ENCODE results near the gene NR0B2. TPM values are rescaled to one million over a fixed set of nuclear protein-coding genes. Genes with fewer than 3 reads are reported as not detected.

NR0B2 gene
- total RNA-seq, 1 donor from 2014 or later, result not detected

- Mint-ChIP-seq H3K4me1 (no peaks in the 10 kb centered on the region), H3K4me3 (no peak overlapping the region), H3K27ac (no peak overlapping the region), H3K36me3 (ENCODE audit: low read depth) (no peaks in the 10 kb centered on the region), H3K27me3 (no peaks in the 10 kb centered on the region), H3K9me3 (no peaks in the 10 kb centered on the region)
- no peak for TF ChIP-seq CTCF (IDR thresholded peaks at IDR 0.05)
- no peak for DNase-seq
- no peak for ATAC-seq (ENCODE audit: low read depth)
- intact Hi-C loops (cut with micrococcal nuclease), result no loop called here
- ChIA-PET CTCF (no interaction called here), POLR2A (no interaction called here)
Measured at GRCh38 chr1:26909951-26910342, 3.8 kb downstream of the NR0B2 start.

- CTCF ChIA-PET, result no interaction called here
- no peaks in the 10 kb centered on the region for H3K36me3 Mint-ChIP-seq (ENCODE audit: low read depth)
- TF ChIP-seq CTCF (IDR thresholded peaks at IDR 0.05), result no peak
- no peaks in the 10 kb centered on the region for H3K27me3 Mint-ChIP-seq
- H3K4me3 Mint-ChIP-seq, result no peak overlapping the region
- POLR2A ChIA-PET, result no interaction called here
- no peak for ATAC-seq (ENCODE audit: low read depth)
- H3K4me1 Mint-ChIP-seq, result no peaks in the 10 kb centered on the region
- DNase-seq, result no peak
- no peaks in the 10 kb centered on the region for H3K9me3 Mint-ChIP-seq
- intact Hi-C loops (cut with micrococcal nuclease), result no loop called here
- no peak overlapping the region for H3K27ac Mint-ChIP-seq
Measured at GRCh38 chr1:26907071-26907917, 6.5 kb downstream of the NR0B2 start.

DNA sequence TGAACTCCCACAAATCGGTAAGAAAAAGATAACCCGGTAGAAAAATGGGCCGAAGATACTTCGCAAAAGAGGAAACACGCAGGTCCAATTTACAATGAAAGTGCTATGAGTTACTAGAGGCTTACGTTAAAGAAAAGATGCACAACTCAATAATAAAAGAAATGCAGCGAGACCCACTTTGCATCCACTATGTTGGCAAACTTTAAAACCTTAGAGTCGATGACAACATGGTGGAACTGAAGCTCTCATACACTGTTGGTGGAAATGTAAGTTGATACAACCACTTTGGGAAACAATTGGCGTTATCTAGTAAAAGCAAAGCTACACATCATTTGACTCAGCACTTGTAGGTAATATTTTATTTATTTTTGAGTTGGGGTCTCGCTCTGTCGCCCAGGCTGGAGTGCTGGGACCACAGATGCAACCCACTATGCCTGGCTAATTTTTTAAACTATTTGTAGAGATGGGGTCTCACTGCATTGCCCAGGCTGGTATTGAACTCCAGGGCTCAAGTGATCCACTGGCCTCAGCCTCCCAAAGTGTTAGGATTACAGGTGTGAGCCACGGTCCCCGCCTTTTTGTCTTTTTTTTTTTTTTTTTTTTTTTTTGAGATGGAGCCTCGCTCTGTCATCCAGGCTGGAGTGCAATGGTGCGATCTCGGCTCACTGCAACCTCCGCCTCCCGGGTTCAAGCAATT is 12.8 kb downstream of the NR0B2 start:
- intact Hi-C loops (cut with micrococcal nuclease), result loop anchor here (1.0 kb wide), 3 partner anchors 11 to 92 kb away; partner anchors contain the start of genes GPN2, NUDC and TRNP1

GRCh38 chr1:26900001-26900814 is 13.6 kb downstream of the NR0B2 start, which contains the start of gene GPATCH3:
Gene GPATCH3, minus strand, starts transcription at chr1:26900467. Its CDS starts 25 bp downstream, at chr1:26900442.
- POLR2A ChIA-PET, result interaction anchor here (0.6 to 4.5 kb wide), 26 partner anchors 8 to 1680 kb away, joined by 3 to 64 read pairs (median 4); partner anchors contain the start of genes CEP85, FAM76A, GPN2 and HMGN2
- H3K27me3 Mint-ChIP-seq, result no peaks in the 10 kb centered on the region
- DNase-seq (peak; percentile 68), ATAC-seq (ENCODE audit: low read depth) (peak; percentile 89)
- peaks cover 28% of the 10 kb centered on the region for H3K36me3 Mint-ChIP-seq (ENCODE audit: low read depth)
- no peak for TF ChIP-seq CTCF (IDR thresholded peaks at IDR 0.05)
- H3K4me1 Mint-ChIP-seq, result peaks cover 32% of the 10 kb centered on the region
- peak within 1 kb of the TSS; percentile 99 for H3K4me3 Mint-ChIP-seq
- intact Hi-C loops (cut with micrococcal nuclease), result loop anchor here (1.0 kb wide), 3 partner anchors 10 to 93 kb away; partner anchors contain the start of genes GPN2, NUDC and TRNP1
- CTCF ChIA-PET, result interaction anchor here (1.1 to 1.5 kb wide), 3 partner anchors 10 to 457 kb away, joined by 3 to 6 read pairs (median 3); partner anchors contain the start of gene GPN2
- peak within 1 kb of the TSS; percentile 100 for H3K27ac Mint-ChIP-seq
- no peaks in the 10 kb centered on the region for H3K9me3 Mint-ChIP-seq

More for the DNA sequence above, 12.8 kb downstream of the NR0B2 start:
- H3K27ac Mint-ChIP-seq, result peak overlapping the region; percentile 100
- peaks cover 25% of the 10 kb centered on the region for H3K36me3 Mint-ChIP-seq (ENCODE audit: low read depth)
- ChIA-PET POLR2A (interaction anchor here (0.6 to 4.5 kb wide), 23 partner anchors 8 to 1679 kb away, joined by 3 to 64 read pairs (median 4); partner anchors contain the start of genes CEP85, FAM76A, GPN2 and HMGN2), CTCF (interaction anchor here (1.1 to 1.2 kb wide), 2 partner anchors 35 to 457 kb away, joined by 3 read pairs; no protein-coding TSS in a partner anchor)
- no peaks in the 10 kb centered on the region for H3K27me3 Mint-ChIP-seq
- H3K4me3 Mint-ChIP-seq, result peak overlapping the region; percentile 99
- H3K9me3 Mint-ChIP-seq, result no peaks in the 10 kb centered on the region
- DNase-seq (no peak), ATAC-seq (ENCODE audit: low read depth) (peak; percentile 5)
- peaks cover 30% of the 10 kb centered on the region for H3K4me1 Mint-ChIP-seq
- no peak for TF ChIP-seq CTCF (IDR thresholded peaks at IDR 0.05)

Data from activated B cell treated with CpG ODN at 0.5 μM for 24 hours (primary cell).